ENCODE results near the gene WWOX.

GRCh38 chr16:78750611-78751010 lies 651.2 kb downstream of the WWOX start:
- TF ChIP-seq CTCF (optimal IDR thresholded peaks at IDR 0.05 in 1 of 3, IDR thresholded peaks at IDR 0.05 in 1 of 3, conservative IDR thresholded peaks at IDR 0.05 in 1 of 3; ENCODE audit: extremely low read depth in 1 of 3, insufficient read depth in 2 of 3, low read length in 3 of 3): no peak
- TF ChIP-seq EZH2 (IDR thresholded peaks at IDR 0.05; ENCODE audit: low read length): no peak

All from keratinocyte (primary cell).